ENCODE data around the gene MDGA2.

The MDGA2 gene

DNA sequence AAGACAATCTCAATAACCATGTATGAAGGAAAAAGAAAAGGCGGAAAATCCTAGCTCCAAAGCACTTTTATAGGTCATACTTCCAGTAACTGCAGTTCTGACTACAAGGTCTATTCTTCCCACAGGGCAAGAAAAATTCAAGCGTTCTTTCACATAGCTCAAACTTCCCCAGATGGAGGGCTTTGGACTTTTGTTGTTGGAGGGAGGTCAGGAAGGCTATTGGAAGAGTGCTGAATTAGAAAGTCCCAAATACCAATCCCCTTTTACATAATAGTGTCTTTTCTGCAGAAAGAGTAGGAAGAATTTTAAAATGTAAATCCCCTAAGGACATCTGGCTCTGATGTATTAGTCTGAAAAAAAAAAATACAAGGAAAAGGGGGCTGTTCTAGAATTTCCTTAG lies 309.4 kb downstream of the MDGA2 start:
- TF ChIP-seq, protein P1, sequence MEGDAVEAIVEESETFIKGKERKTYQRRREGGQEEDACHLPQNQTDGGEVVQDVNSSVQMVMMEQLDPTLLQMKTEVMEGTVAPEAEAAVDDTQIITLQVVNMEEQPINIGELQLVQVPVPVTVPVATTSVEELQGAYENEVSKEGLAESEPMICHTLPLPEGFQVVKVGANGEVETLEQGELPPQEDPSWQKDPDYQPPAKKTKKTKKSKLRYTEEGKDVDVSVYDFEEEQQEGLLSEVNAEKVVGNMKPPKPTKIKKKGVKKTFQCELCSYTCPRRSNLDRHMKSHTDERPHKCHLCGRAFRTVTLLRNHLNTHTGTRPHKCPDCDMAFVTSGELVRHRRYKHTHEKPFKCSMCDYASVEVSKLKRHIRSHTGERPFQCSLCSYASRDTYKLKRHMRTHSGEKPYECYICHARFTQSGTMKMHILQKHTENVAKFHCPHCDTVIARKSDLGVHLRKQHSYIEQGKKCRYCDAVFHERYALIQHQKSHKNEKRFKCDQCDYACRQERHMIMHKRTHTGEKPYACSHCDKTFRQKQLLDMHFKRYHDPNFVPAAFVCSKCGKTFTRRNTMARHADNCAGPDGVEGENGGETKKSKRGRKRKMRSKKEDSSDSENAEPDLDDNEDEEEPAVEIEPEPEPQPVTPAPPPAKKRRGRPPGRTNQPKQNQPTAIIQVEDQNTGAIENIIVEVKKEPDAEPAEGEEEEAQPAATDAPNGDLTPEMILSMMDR (IDR thresholded peaks at IDR 0.05; ENCODE audit: low read depth, low read length, missing control alignments) = no peak
- H3K4me3 ChIP-seq (ENCODE audit: low read depth, low read length) = no peak overlapping the region
- DNase-seq (ENCODE audit: low read depth) = no peak
- in situ Hi-C loops (cut with HindIII; ENCODE audit: low sequenced_read_pairs) = no loop called here

DNA sequence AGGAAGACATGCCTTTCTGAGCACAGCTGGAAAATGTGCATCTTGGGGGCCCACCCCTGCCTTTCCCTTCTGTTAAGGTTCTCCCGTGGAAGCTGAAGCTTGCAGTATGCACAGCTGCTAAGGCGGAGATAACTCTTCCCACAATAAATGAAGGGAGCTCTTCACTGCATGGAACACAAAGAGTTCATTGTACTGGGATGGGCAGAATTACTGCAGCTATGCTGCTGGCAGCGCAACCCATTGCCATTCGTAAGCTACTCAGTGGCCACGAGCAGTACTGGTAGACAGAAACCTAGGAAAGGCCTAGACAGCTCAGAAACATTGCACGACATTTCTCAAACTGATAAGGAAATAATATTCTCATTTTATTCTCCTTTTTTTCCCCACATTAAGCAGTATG lies 310.2 kb downstream of the MDGA2 start:
- no peak overlapping the region for H3K4me3 ChIP-seq (ENCODE audit: low read depth, low read length)
- TF ChIP-seq, protein P1 (IDR thresholded peaks at IDR 0.05; ENCODE audit: low read depth, low read length, missing control alignments) = no peak
- in situ Hi-C loops (cut with HindIII; ENCODE audit: low sequenced_read_pairs) = no loop called here
- no peak for DNase-seq (ENCODE audit: low read depth)

DNA sequence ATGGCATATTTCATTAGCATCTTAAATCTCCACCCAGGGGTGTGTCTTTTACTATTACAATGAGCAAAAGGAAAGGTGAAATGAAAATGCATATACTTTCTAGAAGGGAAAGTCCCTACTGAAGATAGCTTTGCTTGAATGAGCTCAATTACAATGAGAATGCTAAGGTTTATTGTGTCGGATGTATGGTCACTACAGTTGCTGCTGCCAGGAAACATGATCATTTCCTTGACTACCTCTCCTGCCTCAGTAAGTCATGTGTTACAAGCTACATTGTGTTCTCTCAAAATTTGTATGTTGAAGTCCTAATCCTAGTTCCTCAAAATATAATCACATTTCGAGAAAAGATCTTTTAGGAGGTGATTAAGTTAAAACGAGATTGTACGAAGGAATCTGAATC lies 322.2 kb downstream of the MDGA2 start:
- TF ChIP-seq, protein P1 (IDR thresholded peaks at IDR 0.05; ENCODE audit: low read depth, low read length, missing control alignments) = no peak
- in situ Hi-C loops (cut with HindIII; ENCODE audit: low sequenced_read_pairs) = no loop called here
- no peak overlapping the region for H3K4me3 ChIP-seq (ENCODE audit: low read depth, low read length)
- DNase-seq (ENCODE audit: low read depth) = no peak

DNA sequence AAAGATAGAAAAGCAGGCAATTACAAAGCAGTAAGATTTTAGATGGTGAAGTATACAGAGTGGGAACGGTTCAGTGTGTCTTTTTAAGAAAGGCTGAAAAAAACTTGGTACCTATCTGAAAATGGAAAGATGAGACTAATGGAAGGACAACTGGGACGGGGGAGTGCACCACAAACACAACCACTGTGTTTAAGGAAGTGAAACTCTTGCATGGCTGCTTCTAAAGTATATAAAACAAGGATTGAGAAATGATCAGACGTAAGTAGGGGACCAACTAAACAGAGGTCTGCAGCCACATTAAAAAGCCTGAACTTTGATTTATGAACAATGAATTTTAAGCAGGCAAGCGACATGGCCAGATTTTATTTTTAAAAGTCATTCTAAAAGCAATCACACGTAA lies 328.6 kb downstream of the MDGA2 start:
- TF ChIP-seq, protein P1 (IDR thresholded peaks at IDR 0.05; ENCODE audit: low read depth, low read length, missing control alignments) = no peak
- H3K4me3 ChIP-seq (ENCODE audit: low read depth, low read length) = no peak overlapping the region
- in situ Hi-C loops (cut with HindIII; ENCODE audit: low sequenced_read_pairs) = no loop called here
- no peak for DNase-seq (ENCODE audit: low read depth)

DNA sequence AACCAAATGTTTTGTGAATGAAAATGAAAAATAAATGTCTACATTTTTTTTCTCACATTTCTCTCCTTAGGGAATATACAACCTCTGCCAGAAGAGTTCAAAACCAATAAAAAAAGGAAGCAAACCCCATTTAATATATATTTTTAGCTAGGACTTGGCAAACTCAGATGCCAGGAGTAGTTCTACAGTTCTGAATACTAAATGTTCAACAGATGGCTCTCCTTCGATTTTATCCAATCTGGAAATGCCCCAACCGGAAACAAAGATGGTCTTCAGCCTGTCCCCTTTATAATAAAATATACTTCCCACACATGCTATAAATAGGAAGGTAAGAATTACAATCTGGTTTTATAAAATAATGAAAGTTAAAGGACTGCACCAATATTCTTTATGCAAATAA lies 330.4 kb downstream of the MDGA2 start:
- in situ Hi-C loops (cut with HindIII; ENCODE audit: low sequenced_read_pairs) = no loop called here
- TF ChIP-seq, protein P1 (IDR thresholded peaks at IDR 0.05; ENCODE audit: low read depth, low read length, missing control alignments) = no peak
- DNase-seq (ENCODE audit: low read depth) = no peak
- H3K4me3 ChIP-seq (ENCODE audit: low read depth, low read length) = no peak overlapping the region

DNA sequence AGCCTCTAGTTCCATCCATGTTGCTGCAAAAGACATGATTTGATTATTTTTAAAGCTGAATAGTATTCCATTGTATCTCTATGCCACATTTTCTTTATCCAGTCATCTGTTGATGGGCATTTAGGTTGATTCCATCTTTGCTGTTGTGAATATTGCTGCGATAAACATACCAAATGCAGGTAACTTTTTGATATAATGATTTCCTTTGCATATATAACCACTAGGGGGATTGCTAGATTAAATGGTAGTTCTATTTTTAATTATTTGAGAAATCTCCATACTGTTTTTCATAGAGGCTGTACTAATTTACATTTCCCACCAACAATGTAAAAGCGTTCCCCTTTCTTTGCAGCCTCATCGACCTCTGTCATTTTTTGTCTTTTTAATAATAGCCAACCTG lies 342.5 kb downstream of the MDGA2 start:
- in situ Hi-C loops (cut with HindIII; ENCODE audit: low sequenced_read_pairs) = no loop called here
- DNase-seq (ENCODE audit: low read depth) = no peak
- TF ChIP-seq, protein P1 (IDR thresholded peaks at IDR 0.05; ENCODE audit: low read depth, low read length, missing control alignments) = no peak

DNA sequence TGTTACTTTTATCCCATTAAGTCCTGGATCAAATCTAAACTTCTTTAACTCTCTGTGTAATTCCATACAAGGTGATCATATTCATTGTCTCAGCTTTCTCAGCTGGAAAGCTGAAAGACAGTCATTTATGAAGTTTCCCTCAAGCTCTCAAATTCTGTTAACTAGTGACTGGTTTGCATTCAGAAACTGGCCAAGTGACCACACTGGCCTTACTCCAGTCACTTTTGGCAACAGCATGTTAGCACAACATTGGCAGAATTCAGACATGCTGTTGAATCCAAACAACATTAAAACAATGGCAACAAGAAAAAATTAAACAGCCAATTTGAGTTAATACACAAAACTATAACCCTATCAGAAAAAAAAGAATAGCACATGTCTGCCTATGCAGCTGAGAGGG lies 343.3 kb downstream of the MDGA2 start:
- TF ChIP-seq, protein P1 (IDR thresholded peaks at IDR 0.05; ENCODE audit: low read depth, low read length, missing control alignments) = no peak
- no peak overlapping the region for H3K4me3 ChIP-seq (ENCODE audit: low read depth, low read length)
- in situ Hi-C loops (cut with HindIII; ENCODE audit: low sequenced_read_pairs) = no loop called here
- no peak for DNase-seq (ENCODE audit: low read depth)

More for the DNA sequence above, 342.5 kb downstream of the MDGA2 start:
- no peak overlapping the region for H3K4me3 ChIP-seq (ENCODE audit: low read depth, low read length)
